Occipital lobe (tissue), 2 donors: ENCODE measurements around the gene ERP29. TPM values are rescaled to one million over a fixed set of nuclear protein-coding genes. Genes with fewer than 3 reads are reported as not detected.
"Not testable (repeated sequence)": the region's sequence is repeated elsewhere in the genome, so short reads cannot be mapped to it uniquely, and the experiment has no call there.

Experiments used
- DNase-seq: peaks from one replicate; lab custom pipeline; 2025; lab: John Stamatoyannopoulos, UW
- total RNA-seq: library from RNA; depleted of rRNA; stranded (reverse); fragments of >200 nt; gene quantifications from one replicate; pipeline ENCODE4 v1.2.3, GENCODE V29; 2014

Gene ERP29
- total RNA-seq, result 44.8 TPM

GRCh38 chr12:112012775-112013600 lies at the start of gene ERP29, which contains the start of gene TMEM116:
ERP29 (plus strand) TSS chr12:112013426; CDS start chr12:112013466, 40 bp downstream.
TMEM116 (minus strand) TSS chr12:112013165; CDS start chr12:112005270, 7,895 bp downstream.
- DNase-seq, result peak; percentile 98

GRCh38 chr12:111964935-111965334 lies 48.3 kb upstream of the ERP29 start:
- no peak for DNase-seq

- no peak for DNase-seq
Observed at GRCh38 chr12:111971800-111972199, 41.4 kb upstream of the ERP29 start.

- DNase-seq, result no peak
Observed at GRCh38 chr12:111975161-111975931, 37.9 kb upstream of the ERP29 start.

GRCh38 chr12:111976291-111976690 lies 36.9 kb upstream of the ERP29 start:
- DNase-seq, result no peak

GRCh38 chr12:111976860-111977259 lies 36.4 kb upstream of the ERP29 start:
- DNase-seq, result no peak

- no peak for DNase-seq
Observed at GRCh38 chr12:111978545-111978944, 34.7 kb upstream of the ERP29 start.

- no peak for DNase-seq
Observed at GRCh38 chr12:111980598-111980997, 32.6 kb upstream of the ERP29 start.

GRCh38 chr12:111981987-111982386 lies 31.2 kb upstream of the ERP29 start:
- no peak for DNase-seq

- DNase-seq, result no peak
Observed at GRCh38 chr12:111984820-111985219, 28.4 kb upstream of the ERP29 start.

GRCh38 chr12:111991535-111991934 lies 21.7 kb upstream of the ERP29 start:
- DNase-seq, result no peak

- DNase-seq, result no peak
Observed at GRCh38 chr12:111991946-111992345, 21.3 kb upstream of the ERP29 start.

GRCh38 chr12:111992464-111992863 lies 20.8 kb upstream of the ERP29 start:
- DNase-seq, result no peak

- no peak for DNase-seq
Observed at GRCh38 chr12:111993292-111994150, 19.7 kb upstream of the ERP29 start.

- not testable (repeated sequence) for DNase-seq
Observed at GRCh38 chr12:111994211-111995111, 18.8 kb upstream of the ERP29 start.

GRCh38 chr12:111995782-111996480 lies 17.3 kb upstream of the ERP29 start:
- no peak for DNase-seq

- DNase-seq, result no peak
Observed at GRCh38 chr12:111997300-111997699, 15.9 kb upstream of the ERP29 start.

- no peak for DNase-seq
Observed at GRCh38 chr12:111998015-111998414, 15.2 kb upstream of the ERP29 start.

GRCh38 chr12:111999129-111999528 lies 14.1 kb upstream of the ERP29 start:
- DNase-seq, result not testable (repeated sequence)

GRCh38 chr12:112000820-112001219 lies 12.4 kb upstream of the ERP29 start:
- DNase-seq, result no peak
